Measurements from ENCODE around the gene NUDT14. TPM values are rescaled to one million over a fixed set of nuclear protein-coding genes. Genes with fewer than 3 reads are reported as not detected.

The NUDT14 gene
- total RNA-seq, 1 donor from 2014 or later = 15.2 TPM

- no peak overlapping the region for H3K27ac Mint-ChIP-seq
- CTCF ChIA-PET = no interaction called here
- H3K9me3 Mint-ChIP-seq = no peaks in the 10 kb centered on the region
- DNase-seq (no peak), ATAC-seq (ENCODE audit: low read depth) (no peak)
- TF ChIP-seq CTCF (IDR thresholded peaks at IDR 0.05) = no peak
- peaks cover 17% of the 10 kb centered on the region for H3K4me1 Mint-ChIP-seq
- intact Hi-C loops (cut with micrococcal nuclease) = no loop called here
- H3K4me3 Mint-ChIP-seq = no peak overlapping the region
- POLR2A ChIA-PET = no interaction called here
- H3K27me3 Mint-ChIP-seq = peaks cover 16% of the 10 kb centered on the region
- no peaks in the 10 kb centered on the region for H3K36me3 Mint-ChIP-seq (ENCODE audit: low read depth)
Observed at GRCh38 chr14:105165134-105165704, 15.9 kb downstream of the NUDT14 start.

DNA sequence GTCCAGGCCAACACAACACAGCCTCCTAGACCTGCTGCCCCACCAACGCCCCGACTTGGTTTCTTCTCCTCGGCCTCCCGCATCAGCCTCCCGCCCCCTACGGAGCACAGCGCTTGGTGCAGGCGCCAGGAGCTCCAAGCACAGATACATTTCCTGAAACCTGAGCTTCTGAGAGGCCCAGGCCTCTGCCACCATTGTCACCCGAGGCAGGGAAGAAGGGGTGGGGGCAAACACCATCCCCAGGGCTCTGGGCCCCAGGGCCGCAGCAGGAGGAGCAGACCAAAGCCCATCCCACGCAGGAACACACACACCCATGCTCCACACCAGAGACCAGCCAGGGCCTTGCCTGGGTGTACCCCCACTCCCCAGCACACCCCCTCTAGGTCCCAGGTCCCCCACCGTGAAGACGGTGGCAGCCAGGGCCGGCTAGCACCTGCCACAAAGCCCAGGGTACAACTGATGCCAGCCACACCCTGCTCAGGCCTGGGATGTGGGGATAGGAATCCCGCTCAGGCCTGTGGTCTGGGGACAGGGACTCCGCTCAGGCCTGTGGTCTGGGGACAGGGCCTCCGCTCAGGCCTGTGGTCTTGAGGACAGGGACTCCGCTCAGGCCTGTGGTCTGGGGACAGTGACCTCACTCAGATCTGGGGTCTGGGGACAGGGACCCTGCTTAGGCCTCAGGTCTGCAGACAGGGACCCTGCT lies 17.9 kb downstream of the NUDT14 start:
- DNase-seq (no peak), ATAC-seq (ENCODE audit: low read depth) (no peak)
- Mint-ChIP-seq H3K4me3 (no peak overlapping the region), H3K36me3 (ENCODE audit: low read depth) (no peaks in the 10 kb centered on the region), H3K27ac (no peak overlapping the region), H3K4me1 (peaks cover 11% of the 10 kb centered on the region), H3K27me3 (peaks cover 9% of the 10 kb centered on the region), H3K9me3 (no peaks in the 10 kb centered on the region)
- intact Hi-C loops (cut with micrococcal nuclease) = no loop called here
- TF ChIP-seq CTCF (IDR thresholded peaks at IDR 0.05) = no peak
- ChIA-PET POLR2A (no interaction called here), CTCF (no interaction called here)

DNA sequence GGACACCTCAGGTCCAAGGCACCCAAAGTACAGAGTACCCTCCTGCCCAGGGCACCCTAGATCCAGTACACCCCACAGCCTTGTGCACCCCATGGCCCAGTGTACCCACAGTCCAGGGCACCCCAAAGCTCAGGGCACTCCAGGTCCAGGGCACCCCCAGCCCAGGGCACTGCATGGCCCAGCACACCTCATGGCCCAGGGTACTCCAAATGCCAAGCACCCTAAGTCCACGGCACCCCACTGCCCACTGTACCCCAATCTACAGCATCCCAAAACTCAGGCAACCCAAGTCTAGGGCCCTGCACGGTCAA lies 18.5 kb downstream of the NUDT14 start:
- intact Hi-C loops (cut with micrococcal nuclease) = no loop called here
- no peak for TF ChIP-seq CTCF (IDR thresholded peaks at IDR 0.05)
- DNase-seq = no peak
- Mint-ChIP-seq H3K4me3 (no peak overlapping the region), H3K27me3 (peaks cover 9% of the 10 kb centered on the region), H3K4me1 (peaks cover 11% of the 10 kb centered on the region), H3K36me3 (ENCODE audit: low read depth) (no peaks in the 10 kb centered on the region), H3K27ac (no peak overlapping the region), H3K9me3 (no peaks in the 10 kb centered on the region)
- ChIA-PET CTCF (no interaction called here), POLR2A (no interaction called here)
- ATAC-seq (ENCODE audit: low read depth) = no peak

- DNase-seq = no peak
- ChIA-PET POLR2A (no interaction called here), CTCF (no interaction called here)
- H3K27me3 Mint-ChIP-seq = peaks cover 11% of the 10 kb centered on the region
- H3K27ac Mint-ChIP-seq = no peak overlapping the region
- no peak for ATAC-seq (ENCODE audit: low read depth)
- no peaks in the 10 kb centered on the region for H3K9me3 Mint-ChIP-seq
- H3K4me3 Mint-ChIP-seq = no peak overlapping the region
- intact Hi-C loops (cut with micrococcal nuclease) = no loop called here
- no peak for TF ChIP-seq CTCF (IDR thresholded peaks at IDR 0.05)
- H3K36me3 Mint-ChIP-seq (ENCODE audit: low read depth) = no peaks in the 10 kb centered on the region
- H3K4me1 Mint-ChIP-seq = peaks cover 11% of the 10 kb centered on the region
Observed at GRCh38 chr14:105161964-105162668, 19.0 kb downstream of the NUDT14 start.

- TF ChIP-seq CTCF (IDR thresholded peaks at IDR 0.05) = no peak
- Mint-ChIP-seq H3K36me3 (ENCODE audit: low read depth) (no peaks in the 10 kb centered on the region), H3K4me1 (peaks cover 8% of the 10 kb centered on the region), H3K9me3 (no peaks in the 10 kb centered on the region), H3K4me3 (no peak overlapping the region), H3K27me3 (peaks cover 7% of the 10 kb centered on the region), H3K27ac (no peak overlapping the region)
- DNase-seq = no peak
- CTCF ChIA-PET = no interaction called here
- POLR2A ChIA-PET = no interaction called here
- no peak for ATAC-seq (ENCODE audit: low read depth)
- intact Hi-C loops (cut with micrococcal nuclease) = no loop called here
Observed at GRCh38 chr14:105161309-105161708, 19.8 kb downstream of the NUDT14 start.
